ENCODE measurements around the gene C5.

C5 gene

GRCh38 chr9:120905315-120906164 lies 144.5 kb downstream of the C5 start:
- no peak for DNase-seq (ENCODE audit: low spot score)
- TF ChIP-seq, protein P1, sequence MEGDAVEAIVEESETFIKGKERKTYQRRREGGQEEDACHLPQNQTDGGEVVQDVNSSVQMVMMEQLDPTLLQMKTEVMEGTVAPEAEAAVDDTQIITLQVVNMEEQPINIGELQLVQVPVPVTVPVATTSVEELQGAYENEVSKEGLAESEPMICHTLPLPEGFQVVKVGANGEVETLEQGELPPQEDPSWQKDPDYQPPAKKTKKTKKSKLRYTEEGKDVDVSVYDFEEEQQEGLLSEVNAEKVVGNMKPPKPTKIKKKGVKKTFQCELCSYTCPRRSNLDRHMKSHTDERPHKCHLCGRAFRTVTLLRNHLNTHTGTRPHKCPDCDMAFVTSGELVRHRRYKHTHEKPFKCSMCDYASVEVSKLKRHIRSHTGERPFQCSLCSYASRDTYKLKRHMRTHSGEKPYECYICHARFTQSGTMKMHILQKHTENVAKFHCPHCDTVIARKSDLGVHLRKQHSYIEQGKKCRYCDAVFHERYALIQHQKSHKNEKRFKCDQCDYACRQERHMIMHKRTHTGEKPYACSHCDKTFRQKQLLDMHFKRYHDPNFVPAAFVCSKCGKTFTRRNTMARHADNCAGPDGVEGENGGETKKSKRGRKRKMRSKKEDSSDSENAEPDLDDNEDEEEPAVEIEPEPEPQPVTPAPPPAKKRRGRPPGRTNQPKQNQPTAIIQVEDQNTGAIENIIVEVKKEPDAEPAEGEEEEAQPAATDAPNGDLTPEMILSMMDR (IDR thresholded peaks at IDR 0.05; ENCODE audit: extremely low read depth, missing control alignments): no peak

GRCh38 chr9:120904978-120905301 lies 145.1 kb downstream of the C5 start:
- TF ChIP-seq, protein P1 (IDR thresholded peaks at IDR 0.05; ENCODE audit: extremely low read depth, missing control alignments): no peak
- DNase-seq (ENCODE audit: low spot score): no peak

- DNase-seq (ENCODE audit: low spot score): no peak
- TF ChIP-seq, protein P1 (IDR thresholded peaks at IDR 0.05; ENCODE audit: extremely low read depth, missing control alignments): no peak
Measured at GRCh38 chr9:120904061-120904977, 145.8 kb downstream of the C5 start.

- TF ChIP-seq, protein P1 (IDR thresholded peaks at IDR 0.05; ENCODE audit: extremely low read depth, missing control alignments): no peak
Measured at GRCh38 chr9:120902569-120903535, 147.2 kb downstream of the C5 start.

More at GRCh38 chr9:120902569-120903535, 147.2 kb downstream of the C5 start:
- no peak for DNase-seq (ENCODE audit: low spot score)
